NB4 (cell line): ENCODE data around the gene NANP.

Experiments used
- MYC ChIP-seq: IDR thresholded peaks from 2 replicates; pipeline ENCODE4 v1.6.1; 2011; ENCODE audit warnings: low read depth, low read length
- POLR2A ChIP-seq: IDR thresholded peaks from 2 replicates; pipeline ENCODE4 v1.6.1; 2011; ENCODE audit warnings: mild to moderate bottlenecking; ENCODE audit not compliant: insufficient read length; ENCODE audit errors: extremely low read depth
- TF ChIP-seq, protein P1 (sequence below): IDR thresholded peaks from one replicate; pipeline ENCODE4 v1.5.1; 2012; ENCODE audit warnings: low read depth, low read length

DNA sequence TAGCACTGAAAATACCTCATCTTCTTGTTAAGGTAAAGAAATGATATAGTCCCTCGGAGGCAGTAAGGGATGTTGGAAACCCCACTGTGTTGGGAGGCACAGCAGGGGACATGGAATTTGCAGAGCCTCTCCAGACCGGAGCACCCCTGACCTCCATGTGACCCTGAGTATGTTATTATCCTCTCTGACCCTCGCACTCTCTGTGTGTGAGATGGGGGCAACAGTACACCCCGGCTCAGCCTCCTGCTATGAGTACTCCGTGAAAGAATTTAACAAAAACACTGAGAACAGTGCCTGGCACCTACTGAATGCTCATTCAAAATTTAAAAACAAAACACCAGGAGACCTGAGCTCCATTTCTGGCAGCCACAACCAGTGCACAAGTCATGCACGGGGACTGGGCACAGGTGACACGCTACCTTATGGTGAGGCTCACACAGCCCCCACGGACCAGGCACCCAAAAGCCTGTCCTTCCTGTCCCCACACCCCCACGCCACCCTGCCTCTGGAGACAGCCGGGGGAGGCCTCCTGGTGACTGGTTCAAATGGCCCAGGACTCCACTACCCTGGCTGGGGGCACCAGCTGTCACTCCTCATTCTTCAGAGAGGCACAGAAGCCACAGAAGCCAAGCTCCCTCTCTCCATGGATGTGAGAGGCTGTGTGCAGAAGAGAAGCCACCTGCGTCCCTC lies 44.6 kb downstream of the NANP start:
- TF ChIP-seq POLR2A (no peak), MYC (no peak)
- TF ChIP-seq, protein P1, sequence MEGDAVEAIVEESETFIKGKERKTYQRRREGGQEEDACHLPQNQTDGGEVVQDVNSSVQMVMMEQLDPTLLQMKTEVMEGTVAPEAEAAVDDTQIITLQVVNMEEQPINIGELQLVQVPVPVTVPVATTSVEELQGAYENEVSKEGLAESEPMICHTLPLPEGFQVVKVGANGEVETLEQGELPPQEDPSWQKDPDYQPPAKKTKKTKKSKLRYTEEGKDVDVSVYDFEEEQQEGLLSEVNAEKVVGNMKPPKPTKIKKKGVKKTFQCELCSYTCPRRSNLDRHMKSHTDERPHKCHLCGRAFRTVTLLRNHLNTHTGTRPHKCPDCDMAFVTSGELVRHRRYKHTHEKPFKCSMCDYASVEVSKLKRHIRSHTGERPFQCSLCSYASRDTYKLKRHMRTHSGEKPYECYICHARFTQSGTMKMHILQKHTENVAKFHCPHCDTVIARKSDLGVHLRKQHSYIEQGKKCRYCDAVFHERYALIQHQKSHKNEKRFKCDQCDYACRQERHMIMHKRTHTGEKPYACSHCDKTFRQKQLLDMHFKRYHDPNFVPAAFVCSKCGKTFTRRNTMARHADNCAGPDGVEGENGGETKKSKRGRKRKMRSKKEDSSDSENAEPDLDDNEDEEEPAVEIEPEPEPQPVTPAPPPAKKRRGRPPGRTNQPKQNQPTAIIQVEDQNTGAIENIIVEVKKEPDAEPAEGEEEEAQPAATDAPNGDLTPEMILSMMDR, result no peak
